Activated B cell treated with CpG ODN at 0.5 μM for 24 hours (primary cell): ENCODE results near the gene ENOSF1. TPM values are rescaled to one million over a fixed set of nuclear protein-coding genes. Genes with fewer than 3 reads are reported as not detected.
"Not testable (repeated sequence)": the region's sequence is repeated elsewhere in the genome, so short reads cannot be mapped to it uniquely, and the experiment has no call there.

ENCODE experiments used
- ATAC-seq: fragments of 200-7000 bp; cut with Tn5 transposase; one replicate; pipeline ENCODE4 v1.10.0; 2021; ENCODE audit warnings: low read depth, mild to moderate bottlenecking, moderate library complexity
- CTCF ChIA-PET: fragments of 350-600 bp; sonication (Branson Sonifier 250); formaldehyde crosslinking; loops from one replicate; lab custom pipeline; 2021; ENCODE audit warnings: antibody characterized with exemption; lab: Charles Lee
- POLR2A ChIA-PET: fragments of 350-600 bp; sonication (Branson Sonifier 250); formaldehyde crosslinking; loops from one replicate; lab custom pipeline; 2021; ENCODE audit warnings: antibody characterized with exemption; lab: Charles Lee
- DNase-seq: peaks from one replicate; pipeline ENCODE4 v3.0.0; 2022
- H3K27ac Mint-ChIP-seq: one replicate; pipeline ENCODE4 v1.8.0; 2020; ENCODE audit warnings: mixed read lengths
- H3K27me3 Mint-ChIP-seq: one replicate; pipeline ENCODE4 v1.8.0; 2021; ENCODE audit warnings: mixed read lengths
- H3K36me3 Mint-ChIP-seq: one replicate; pipeline ENCODE4 v1.8.0; 2021; ENCODE audit warnings: low read depth, mixed read lengths
- H3K4me1 Mint-ChIP-seq: one replicate; pipeline ENCODE4 v1.8.0; 2021; ENCODE audit warnings: mixed read lengths
- H3K4me3 Mint-ChIP-seq: one replicate; pipeline ENCODE4 v1.8.0; 2020; ENCODE audit warnings: mild to moderate bottlenecking, mixed read lengths
- H3K9me3 Mint-ChIP-seq: one replicate; pipeline ENCODE4 v1.8.0; 2020; ENCODE audit warnings: mixed read lengths
- intact Hi-C: fragments of 100-400 bp; cut with micrococcal nuclease; formaldehyde crosslinking; loops from one replicate; pipeline ENCODE4 v1.15.1; 2024
- total RNA-seq: library from RNA; stranded (reverse); gene quantifications from 2 replicates; pipeline ENCODE4 v1.2.3, GENCODE V29; 2022
- TF ChIP-seq, protein P1 (sequence below): fragments of 200-600 bp; IDR thresholded peaks from one replicate; pipeline ENCODE4 v1.8.0; 2022; ENCODE audit warnings: antibody characterized with exemption, mild to moderate bottlenecking

The ENOSF1 gene
- total RNA-seq, 1 donor from 2014 or later = 23.8 TPM

DNA sequence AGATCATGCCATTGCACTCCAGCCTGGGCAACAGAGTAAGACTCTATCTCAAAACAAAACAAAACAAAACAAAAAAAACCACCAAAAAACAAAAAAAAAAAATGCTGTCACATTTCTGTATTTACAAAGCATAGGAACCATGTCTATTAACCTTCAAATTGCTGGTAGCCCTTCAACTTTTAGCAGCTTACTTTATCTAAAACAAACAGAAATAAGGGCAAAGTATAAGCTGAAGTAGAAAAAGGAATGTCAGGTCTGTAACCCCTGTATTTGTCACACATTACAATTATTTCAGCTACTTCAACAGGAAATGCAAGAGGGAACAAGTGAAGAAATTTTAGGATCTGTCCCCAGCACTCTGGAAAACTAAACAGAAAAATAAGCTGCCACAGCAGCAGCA is 29.6 kb downstream of the ENOSF1 start:
- TF ChIP-seq, protein P1, sequence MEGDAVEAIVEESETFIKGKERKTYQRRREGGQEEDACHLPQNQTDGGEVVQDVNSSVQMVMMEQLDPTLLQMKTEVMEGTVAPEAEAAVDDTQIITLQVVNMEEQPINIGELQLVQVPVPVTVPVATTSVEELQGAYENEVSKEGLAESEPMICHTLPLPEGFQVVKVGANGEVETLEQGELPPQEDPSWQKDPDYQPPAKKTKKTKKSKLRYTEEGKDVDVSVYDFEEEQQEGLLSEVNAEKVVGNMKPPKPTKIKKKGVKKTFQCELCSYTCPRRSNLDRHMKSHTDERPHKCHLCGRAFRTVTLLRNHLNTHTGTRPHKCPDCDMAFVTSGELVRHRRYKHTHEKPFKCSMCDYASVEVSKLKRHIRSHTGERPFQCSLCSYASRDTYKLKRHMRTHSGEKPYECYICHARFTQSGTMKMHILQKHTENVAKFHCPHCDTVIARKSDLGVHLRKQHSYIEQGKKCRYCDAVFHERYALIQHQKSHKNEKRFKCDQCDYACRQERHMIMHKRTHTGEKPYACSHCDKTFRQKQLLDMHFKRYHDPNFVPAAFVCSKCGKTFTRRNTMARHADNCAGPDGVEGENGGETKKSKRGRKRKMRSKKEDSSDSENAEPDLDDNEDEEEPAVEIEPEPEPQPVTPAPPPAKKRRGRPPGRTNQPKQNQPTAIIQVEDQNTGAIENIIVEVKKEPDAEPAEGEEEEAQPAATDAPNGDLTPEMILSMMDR = no peak
- intact Hi-C loops = no loop called here
- H3K36me3 Mint-ChIP-seq = peaks cover 3% of the 10 kb centered on the region
- no peak for ATAC-seq
- no peak overlapping the region for H3K4me3 Mint-ChIP-seq
- no peak overlapping the region for H3K27ac Mint-ChIP-seq
- CTCF ChIA-PET = no interaction called here
- no peak for DNase-seq
- POLR2A ChIA-PET = no interaction called here
- no peaks in the 10 kb centered on the region for H3K9me3 Mint-ChIP-seq
- H3K27me3 Mint-ChIP-seq = no peaks in the 10 kb centered on the region
- no peaks in the 10 kb centered on the region for H3K4me1 Mint-ChIP-seq

DNA sequence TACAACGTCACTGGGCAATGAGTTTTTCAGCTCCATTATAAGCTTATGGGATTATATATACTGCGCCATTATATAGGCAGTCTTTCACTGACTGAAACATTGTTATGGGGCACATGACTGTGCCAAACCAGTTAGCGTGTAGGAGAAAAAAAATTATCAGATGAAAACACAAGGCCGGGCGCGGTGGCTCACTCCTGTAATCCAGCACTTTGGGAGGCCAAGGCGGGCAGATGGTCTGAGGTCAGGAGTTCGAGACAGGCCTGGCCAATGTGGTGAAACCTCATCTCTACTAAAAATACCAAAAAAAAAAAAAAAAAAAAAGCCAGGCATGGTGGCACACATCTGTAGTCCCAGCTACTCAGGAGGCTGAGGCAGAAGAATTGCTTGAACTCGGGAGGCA is 30.0 kb downstream of the ENOSF1 start:
- H3K36me3 Mint-ChIP-seq, H3K9me3 Mint-ChIP-seq, H3K27ac Mint-ChIP-seq, H3K27me3 Mint-ChIP-seq, H3K4me3 Mint-ChIP-seq, CTCF ChIA-PET, H3K4me1 Mint-ChIP-seq, DNase-seq, POLR2A ChIA-PET, ATAC-seq, intact Hi-C loops: not testable (repeated sequence)

DNA sequence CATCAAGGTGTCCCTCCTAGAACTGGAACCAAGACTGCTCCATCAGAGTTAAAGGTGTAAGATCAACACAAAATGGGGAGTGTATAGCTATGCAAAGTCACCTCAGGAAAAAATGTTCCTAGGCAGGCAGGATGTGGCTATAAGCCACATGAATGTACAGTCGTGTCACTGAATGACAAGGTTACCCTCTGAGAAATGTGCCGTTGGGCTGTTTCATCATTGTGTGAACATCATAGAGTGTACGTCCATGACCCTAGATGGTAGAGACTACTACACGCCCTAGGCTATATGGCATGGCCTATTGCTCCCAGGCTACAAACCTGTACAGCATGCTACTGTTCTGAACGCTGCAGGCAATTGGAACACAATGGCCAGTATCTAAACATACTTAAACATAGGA is 30.4 kb downstream of the ENOSF1 start:
- intact Hi-C loops = no loop called here

DNA sequence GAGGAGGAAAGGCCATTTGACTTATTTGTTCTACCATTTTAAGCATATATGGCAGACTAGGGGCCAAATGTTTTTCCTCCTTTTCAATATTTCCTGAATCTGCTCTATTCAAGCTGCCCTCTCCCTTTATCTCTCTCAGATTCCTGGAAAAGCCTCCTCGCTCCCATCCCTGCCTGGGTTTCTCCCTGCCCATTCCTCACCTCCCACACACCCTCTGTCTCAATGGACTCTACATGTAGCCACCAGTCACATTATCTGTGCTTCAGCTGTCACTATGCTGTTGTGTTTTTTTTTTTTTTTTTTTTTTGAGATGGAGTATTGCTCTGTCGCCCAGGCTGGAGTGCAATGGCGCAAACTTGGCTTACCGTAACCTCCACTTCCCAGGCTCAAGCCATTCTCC is 32.0 kb downstream of the ENOSF1 start:
- no peak for DNase-seq
- intact Hi-C loops = no loop called here
- TF ChIP-seq, protein P1 = no peak
- Mint-ChIP-seq H3K9me3 (no peaks in the 10 kb centered on the region), H3K4me3 (no peak overlapping the region), H3K27me3 (no peaks in the 10 kb centered on the region), H3K36me3 (peaks cover 3% of the 10 kb centered on the region), H3K4me1 (no peaks in the 10 kb centered on the region), H3K27ac (no peak overlapping the region)
- POLR2A ChIA-PET = interaction anchor here (0.6 kb wide), 1 partner anchor 11 kb away, joined by 4 read pairs; no protein-coding TSS in a partner anchor
- CTCF ChIA-PET = interaction anchor here (0.8 kb wide), 1 partner anchor 56 kb away, joined by 3 read pairs; no protein-coding TSS in a partner anchor
- no peak for ATAC-seq

More for the DNA sequence above, 30.4 kb downstream of the ENOSF1 start:
- TF ChIP-seq, protein P1 = no peak
- no peaks in the 10 kb centered on the region for H3K27me3 Mint-ChIP-seq
- no peak overlapping the region for H3K4me3 Mint-ChIP-seq
- no peak for DNase-seq
- CTCF ChIA-PET = no interaction called here
- H3K9me3 Mint-ChIP-seq = no peaks in the 10 kb centered on the region
- H3K36me3 Mint-ChIP-seq = peaks cover 3% of the 10 kb centered on the region
- no peaks in the 10 kb centered on the region for H3K4me1 Mint-ChIP-seq
- no peak for ATAC-seq
- POLR2A ChIA-PET = no interaction called here
- H3K27ac Mint-ChIP-seq = no peak overlapping the region

DNA sequence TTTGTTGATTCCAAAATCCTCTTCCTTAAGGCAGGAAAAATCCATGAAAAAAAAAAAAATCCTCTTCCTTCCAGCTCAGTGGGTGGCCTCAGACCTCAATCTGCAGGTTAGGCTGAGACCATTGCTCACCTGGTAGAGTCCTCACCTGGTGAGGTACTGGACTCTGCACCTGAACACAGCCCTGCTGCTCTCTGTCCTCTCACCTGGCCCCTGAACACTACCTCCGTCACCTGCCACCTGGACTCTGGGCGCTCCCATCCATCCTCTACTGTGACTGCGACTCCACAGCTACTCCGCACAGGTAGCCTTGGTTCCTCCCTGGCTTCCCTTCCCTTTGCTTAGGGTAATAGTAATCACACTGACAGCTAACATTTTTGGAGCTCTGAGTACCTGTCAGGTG is 32.9 kb downstream of the ENOSF1 start:
- ChIA-PET CTCF (interaction anchor here (0.8 kb wide), 1 partner anchor 55 kb away, joined by 3 read pairs; no protein-coding TSS in a partner anchor), POLR2A (no interaction called here)
- Mint-ChIP-seq H3K4me1 (no peaks in the 10 kb centered on the region), H3K9me3 (no peaks in the 10 kb centered on the region), H3K4me3 (no peak overlapping the region), H3K27ac (no peak overlapping the region), H3K27me3 (no peaks in the 10 kb centered on the region), H3K36me3 (peaks cover 8% of the 10 kb centered on the region)
- DNase-seq (no peak), ATAC-seq (no peak)
- TF ChIP-seq, protein P1 = no peak
- intact Hi-C loops = no loop called here
